HepG2 (cell line): ENCODE measurements around the gene TMEM151A. TPM values are rescaled to one million over a fixed set of nuclear protein-coding genes. Genes with fewer than 3 reads are reported as not detected.
"Not testable (repeated sequence)": the region's sequence is repeated elsewhere in the genome, so short reads cannot be mapped to it uniquely, and the experiment has no call there.

Experiments
- ATAC-seq: fragments of 200-7000 bp; cut with Tn5 transposase; 3 replicates; pipeline ENCODE4 v1.9.1; 2020; ENCODE audit warnings: mild to moderate bottlenecking, moderate library complexity
- BruUV-seq: library from RNA; stranded (reverse); fragments of 400-500 nt; replicated peaks from 2 replicates; lab custom pipeline; 2021; lab: Mats Ljungman, UMichigan
- CTCF ChIA-PET: fragments of 300-600 bp; formaldehyde crosslinking; extraction: SDS; loops from one replicate; lab custom pipeline; 2021; ENCODE audit warnings: low total read pairs, inconsistent platforms, low intra/inter-chr PET ratio; lab: Yijun Ruan, JAX
- POLR2A ChIA-PET: fragments of 350-600 bp; sonication (Branson Sonifier 250); formaldehyde crosslinking; loops from one replicate; lab custom pipeline; 2020; ENCODE audit warnings: antibody characterized with exemption, inconsistent platforms; lab: Yijun Ruan, JAX
- DNase-seq: peaks from one replicate; pipeline ENCODE4 v3.0.0-alpha.2; 2015; ENCODE audit warnings: low spot score
- FAIRE-seq: peaks from 3 replicates; lab custom pipeline; 2011; peaks lifted over from hg19 to GRCh38; lab: Jason Lieb, UNC
- H2AFZ ChIP-seq: one replicate; pipeline ENCODE4 v1.6.1; 2011; ENCODE audit warnings: low read length, inconsistent platforms
- H3K27ac ChIP-seq: fragments of 300-600 bp; 3 replicates; pipeline ENCODE4 v1.8.0; 2011; ENCODE audit warnings: mixed run types, mild to moderate bottlenecking, mixed read lengths, low read length, inconsistent platforms; ENCODE audit not compliant: insufficient read depth; ENCODE audit errors: extremely low read length
- H3K27me3 ChIP-seq, 2 experiments: fragments of 200-600 bp in 1 of 2; 2 replicates in 1 of 2; 3 replicates in 1 of 2; pipeline versions ENCODE4 v1.6.0 to v1.8.0; 2011; ENCODE audit warnings: low read length in 2 of 2, mild to moderate bottlenecking in 2 of 2, moderate library complexity in 2 of 2, inconsistent platforms in 1 of 2; ENCODE audit not compliant: insufficient read depth in 2 of 2, control insufficient read depth in 1 of 2
- H3K36me3 ChIP-seq, 2 experiments: fragments of 200-600 bp in 1 of 2; replicated peaks in 1 of 2; 2 replicates in 1 of 2; 3 replicates in 1 of 2; pipeline versions ENCODE4 v1.5.1 to v1.8.0; 2011; ENCODE audit warnings: low read length in 2 of 2, inconsistent platforms in 1 of 2; ENCODE audit not compliant: insufficient read depth in 2 of 2, control insufficient read depth in 1 of 2
- H3K4me1 ChIP-seq: 2 replicates; pipeline ENCODE4 v1.5.1; 2012; ENCODE audit warnings: low read length, inconsistent platforms; ENCODE audit not compliant: insufficient read depth
- H3K4me2 ChIP-seq: 2 replicates; pipeline ENCODE4 v1.6.0; 2011; ENCODE audit warnings: low read depth, low read length, inconsistent platforms
- H3K4me3 ChIP-seq, 3 experiments: fragments of 200-600 bp in 1 of 3; sonication (generic), shearing (Covaris generic) in 1 of 3; replicated peaks in 1 of 3; 2 replicates each; pipeline ENCODE4 v1.5.1; 2011 to 2016; ENCODE audit warnings: low read length in 3 of 3, inconsistent platforms in 2 of 3, low read depth in 2 of 3, mild to moderate bottlenecking in 2 of 3, control low read depth in 1 of 3, mixed read lengths in 1 of 3; ENCODE audit not compliant: insufficient read depth in 1 of 3
- H3K79me2 ChIP-seq: one replicate; pipeline ENCODE4 v1.6.1; 2011; ENCODE audit warnings: low read length, inconsistent platforms; ENCODE audit not compliant: insufficient read depth
- H3K9ac ChIP-seq: 2 replicates; pipeline ENCODE4 v1.6.0; 2011; ENCODE audit warnings: mild to moderate bottlenecking, low read depth, low read length, inconsistent platforms; ENCODE audit not compliant: insufficient read depth
- H3K9me3 ChIP-seq: 2 replicates; pipeline ENCODE4 v1.5.1; 2012; ENCODE audit warnings: mild to moderate bottlenecking, low read length
- H4K20me1 ChIP-seq: 2 replicates; pipeline ENCODE4 v1.6.0; 2011; ENCODE audit warnings: inconsistent platforms, mild to moderate bottlenecking, low read length, moderate library complexity; ENCODE audit not compliant: insufficient read depth
- BORCS8-MEF2B ChIP-seq: sonication (generic); formaldehyde crosslinking; IDR thresholded peaks from 2 replicates; pipeline ENCODE4 v1.8.0; 2022; ENCODE audit warnings: mild to moderate bottlenecking, missing genetic modification reagents
- CBX2 ChIP-seq, 2 experiments: fragments of 200-600 bp in 1 of 2; sonication (generic); formaldehyde crosslinking in 1 of 2; IDR thresholded peaks; 2 replicates each; pipeline versions ENCODE4 v1.7.0 to v1.8.1; 2018 to 2022; ENCODE audit warnings: low read depth in 2 of 2, low read length in 1 of 2, mild to moderate bottlenecking in 1 of 2, missing genetic modification reagents in 1 of 2
- HNRNPL ChIP-seq: fragments of 200-400 bp; formaldehyde crosslinking; IDR thresholded peaks from 2 replicates; pipeline ENCODE4 v1.6.1; 2017; ENCODE audit warnings: mild to moderate bottlenecking, low read depth, low read length
- KLF15 ChIP-seq: sonication (generic); formaldehyde crosslinking; IDR thresholded peaks from 2 replicates; pipeline ENCODE4 v1.8.1; 2023; ENCODE audit warnings: borderline replicate concordance, mild to moderate bottlenecking, inconsistent platforms, missing genetic modification reagents, mixed read lengths
- NR2F2 ChIP-seq: IDR thresholded peaks from 2 replicates; pipeline ENCODE4 v1.6.1; 2012; ENCODE audit warnings: low read depth, inconsistent platforms, borderline replicate concordance
- ZBTB38 ChIP-seq: sonication (generic); formaldehyde crosslinking; IDR thresholded peaks from 2 replicates; pipeline ENCODE4 v1.5.1; 2020; ENCODE audit warnings: mild to moderate bottlenecking, missing genetic modification reagents
- ZNF296 ChIP-seq: sonication (generic); formaldehyde crosslinking; conservative IDR thresholded peaks from 2 replicates; pipeline ENCODE4 v1.5.0; 2020; ENCODE audit warnings: mild to moderate bottlenecking, missing genetic modification reagents
- ZNF557 ChIP-seq: sonication (generic); formaldehyde crosslinking; IDR thresholded peaks from 2 replicates; pipeline ENCODE4 v1.4.0; 2020; ENCODE audit warnings: missing genetic modification reagents
- ZNF567 ChIP-seq: sonication (generic); formaldehyde crosslinking; IDR thresholded peaks from 2 replicates; pipeline ENCODE4 v1.8.1; 2023; ENCODE audit warnings: mild to moderate bottlenecking, missing genetic modification reagents, borderline replicate concordance
- ZNF746 ChIP-seq: sonication (generic); formaldehyde crosslinking; IDR thresholded peaks from 2 replicates; pipeline ENCODE4 v1.8.0; 2022; ENCODE audit warnings: mild to moderate bottlenecking, missing genetic modification reagents
- WGBS: methylation state at CpG from one replicate; pipeline ENCODE4 v1.1.6; 2017; ENCODE audit warnings: low lambda C conversion rate; 5-methylcytosine and 5-hydroxymethylcytosine counted together
- in situ Hi-C: cut with HindIII; loops from 2 replicates; pipeline ENCODE4 v1.10.0; 2017; ENCODE audit warnings: low pct_unique_long_range_greater_than_20kb; ENCODE audit not compliant: extremely low pct_ligation_motif_present
- intact Hi-C: fragments of 100-400 bp; cut with micrococcal nuclease; formaldehyde crosslinking; loops from one replicate; pipeline ENCODE4 v1.10.0; 2022; ENCODE audit not compliant: unreplicated experiment
- polyA plus RNA-seq, 8 experiments: library from polyadenylated mRNA; depleted of rRNA in 3 of 8; stranded (reverse) in 7 of 8; unstranded in 1 of 8; fragments of >200 nt; fragmentation: Illumina TruSeq in 4 of 8; extraction: Trizol in 4 of 8; gene quantifications; 2 replicates each; pipeline versions ENCODE4 v1.2.1 to v1.2.3, GENCODE V29; 2011 to 2016; ENCODE audit warnings: low read depth in 4 of 8, missing spikeins in 1 of 8, mixed read lengths in 1 of 8; ENCODE audit not compliant: insufficient read depth in 1 of 8
- total RNA-seq, 5 experiments: library from RNA; depleted of rRNA; stranded (reverse); fragments of >200 nt; fragmentation: Illumina TruSeq; extraction: Trizol; gene quantifications; 2 replicates each; pipeline ENCODE4 v1.2.3, GENCODE V29; 2016; ENCODE audit warnings: low read depth in 1 of 5
- TF ChIP-seq, protein P1 (sequence below): sonication (generic); formaldehyde crosslinking; IDR thresholded peaks from 2 replicates; pipeline ENCODE4 v1.5.0; 2020; ENCODE audit warnings: mild to moderate bottlenecking, missing genetic modification reagents
- TF ChIP-seq, protein P2 (sequence below): sonication (generic); formaldehyde crosslinking; IDR thresholded peaks from 2 replicates; pipeline ENCODE4 v1.8.1; 2023; ENCODE audit warnings: mild to moderate bottlenecking, missing genetic modification reagents, borderline replicate concordance

The TMEM151A gene
- total and polyA plus RNA-seq, 2 of the 13 experiments (the other 11 are each of a cell fraction or from before 2014, with no cell fraction given), result 0.18 to 0.33 TPM

DNA sequence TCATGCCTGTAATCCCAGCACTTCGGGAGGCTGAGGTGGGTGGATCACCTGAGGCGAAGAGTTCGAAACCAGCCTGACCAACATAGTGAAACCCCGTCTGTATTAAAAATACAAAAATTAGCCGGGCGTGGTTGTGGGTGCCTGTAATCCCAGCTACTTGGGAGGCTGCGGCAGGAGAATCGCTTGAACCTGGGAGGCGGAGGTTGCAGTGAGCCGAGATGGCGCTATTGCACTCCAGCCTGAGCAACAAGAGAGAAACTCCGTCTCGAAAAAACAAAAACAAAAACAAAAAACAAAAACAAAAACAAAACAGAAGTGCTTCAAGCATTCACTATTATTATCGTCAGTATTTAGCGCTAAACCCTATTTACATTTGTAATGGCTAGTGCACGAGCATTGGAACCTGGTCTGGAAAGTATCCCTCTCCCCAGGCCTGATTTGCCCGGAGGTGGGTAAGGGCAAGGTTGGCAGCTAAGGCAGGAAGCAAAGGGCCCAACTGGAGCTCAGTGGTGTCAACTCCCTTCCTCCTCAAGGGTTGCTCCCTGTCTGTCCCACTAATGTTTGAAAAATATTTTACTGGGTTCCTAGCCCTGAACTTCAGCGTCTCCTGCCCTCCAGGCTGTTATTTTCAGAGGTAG is 19.2 kb downstream of the TMEM151A start:
- H3K9me3 ChIP-seq, H3K27ac ChIP-seq, H3K9ac ChIP-seq, H3K27me3 ChIP-seq, ATAC-seq, H2AFZ ChIP-seq, H4K20me1 ChIP-seq, H3K79me2 ChIP-seq, DNase-seq, BruUV-seq, in situ Hi-C loops, H3K36me3 ChIP-seq, FAIRE-seq: not testable (repeated sequence)
- Histone ChIP-seq H3K4me2 (peak overlapping the region; percentile 97), H3K4me3 (peak overlapping the region in 1 of 3 experiments; percentile 78; a peak in 2 of 6 replicates), H3K4me1 (peaks cover 36% of the 10 kb centered on the region)
- WGBS, result 54% methylated on average over 18 of the region's 18 CpGs
- CTCF ChIA-PET, result interaction anchor here (1.3 to 4.2 kb wide), 6 partner anchors 11 to 79 kb away, joined by 3 to 68 read pairs (median 14); partner anchors contain the start of gene RIN1
- intact Hi-C loops, result loop anchor here (1.0 to 10.0 kb wide), 3 partner anchors 17 to 89 kb away; no protein-coding TSS in a partner anchor
- TF ChIP-seq ZBTB38 (CRISPR knock-in tag), result peak; percentile 75
- TF ChIP-seq BORCS8-MEF2B (CRISPR knock-in tag), result peak; percentile 5; the same call in 1 of the 2 replicates
- POLR2A ChIA-PET, result interaction anchor here (0.5 to 5.2 kb wide), 9 partner anchors 9 to 770 kb away, joined by 3 to 121 read pairs (median 21); partner anchors contain the start of genes B4GAT1, RIN1, TMEM151A and YIF1A

DNA sequence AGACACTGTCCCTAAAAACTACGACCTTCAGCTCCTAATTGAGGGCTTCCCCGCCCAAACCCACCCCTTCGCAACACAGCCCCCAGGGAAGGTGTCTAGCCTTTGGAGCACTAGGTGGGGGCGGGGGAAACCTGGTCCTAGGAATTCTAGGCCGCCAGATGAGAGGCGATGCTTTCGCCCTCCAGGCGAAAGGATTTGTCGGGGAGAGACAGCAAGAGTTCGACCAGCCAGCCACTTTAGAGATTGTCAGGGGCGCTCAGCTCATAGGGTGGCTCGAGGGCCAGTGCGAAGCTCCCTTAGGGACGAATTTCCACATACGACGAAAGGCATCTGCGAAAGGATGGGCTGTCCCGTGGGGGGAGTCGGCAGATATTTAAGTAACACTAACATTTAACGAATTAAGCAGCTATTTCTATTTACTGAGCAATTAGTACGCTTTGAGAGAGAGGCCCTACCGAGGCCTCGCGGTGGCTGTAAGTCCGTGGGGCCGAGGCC is 19.8 kb downstream of the TMEM151A start:
- no peak for FAIRE-seq
- no TSS peak for BruUV-seq
- TF ChIP-seq KLF15 (CRISPR knock-in tag) (no peak), BORCS8-MEF2B (CRISPR knock-in tag) (0 out of 2 replicates have a peak, but pooled peaks have one; percentile 14), NR2F2 (0 out of 2 replicates have a peak, but pooled peaks have one; percentile 18), CBX2 (IDR thresholded peaks at IDR 0.05; ENCODE audit: low read depth, low read length) (no peak), CBX2 (CRISPR knock-in tag; IDR thresholded peaks at IDR 0.05; ENCODE audit: low read depth) (0 out of 2 replicates have a peak, but pooled peaks have one; percentile 32), ZNF296 (CRISPR knock-in tag) (0 out of 2 replicates have a peak, but pooled peaks have one; percentile 30), HNRNPL (no peak), ZNF746 (CRISPR knock-in tag) (no peak), ZNF567 (no peak), ZNF557 (CRISPR knock-in tag) (no peak)
- TF ChIP-seq, protein P1, sequence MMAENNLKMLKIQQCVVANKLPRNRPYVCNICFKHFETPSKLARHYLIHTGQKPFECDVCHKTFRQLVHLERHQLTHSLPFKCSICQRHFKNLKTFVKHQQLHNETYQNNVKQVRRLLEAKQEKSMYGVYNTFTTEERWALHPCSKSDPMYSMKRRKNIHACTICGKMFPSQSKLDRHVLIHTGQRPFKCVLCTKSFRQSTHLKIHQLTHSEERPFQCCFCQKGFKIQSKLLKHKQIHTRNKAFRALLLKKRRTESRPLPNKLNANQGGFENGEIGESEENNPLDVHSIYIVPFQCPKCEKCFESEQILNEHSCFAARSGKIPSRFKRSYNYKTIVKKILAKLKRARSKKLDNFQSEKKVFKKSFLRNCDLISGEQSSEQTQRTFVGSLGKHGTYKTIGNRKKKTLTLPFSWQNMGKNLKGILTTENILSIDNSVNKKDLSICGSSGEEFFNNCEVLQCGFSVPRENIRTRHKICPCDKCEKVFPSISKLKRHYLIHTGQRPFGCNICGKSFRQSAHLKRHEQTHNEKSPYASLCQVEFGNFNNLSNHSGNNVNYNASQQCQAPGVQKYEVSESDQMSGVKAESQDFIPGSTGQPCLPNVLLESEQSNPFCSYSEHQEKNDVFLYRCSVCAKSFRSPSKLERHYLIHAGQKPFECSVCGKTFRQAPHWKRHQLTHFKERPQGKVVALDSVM (CRISPR knock-in tag), result no peak
- TF ChIP-seq, protein P2, sequence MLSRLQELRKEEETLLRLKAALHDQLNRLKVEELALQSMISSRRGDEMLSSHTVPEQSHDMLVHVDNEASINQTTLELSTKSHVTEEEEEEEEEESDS, result 0 out of 2 replicates have a peak, but pooled peaks have one; percentile 60

More for the DNA sequence above, 19.8 kb downstream of the TMEM151A start:
- Histone ChIP-seq H4K20me1 (no peaks in the 10 kb centered on the region), H3K79me2 (no peaks in the 10 kb centered on the region), H2AFZ (peak overlapping the region; percentile 94), H3K36me3 (no peaks in the 10 kb centered on the region), H3K4me3 (peak overlapping the region; percentile 57 to 78 (median 59); a peak in 5 of 6 replicates), H3K9me3 (no peaks in the 10 kb centered on the region), H3K27ac (peak overlapping the region; percentile 97), H3K27me3 (peaks cover 0 to 3% of the 10 kb centered on the region in 2 experiments; a peak in 1 of 5 replicates), H3K9ac (peak overlapping the region; percentile 72), H3K4me2 (peak overlapping the region; percentile 97), H3K4me1 (peaks cover 38% of the 10 kb centered on the region)
- WGBS, result 49% methylated on average over 4 of the region's 26 CpGs
- CTCF ChIA-PET, result interaction anchor here (1.2 to 4.2 kb wide), 7 partner anchors 10 to 78 kb away, joined by 3 to 68 read pairs (median 4); partner anchors contain the start of gene RIN1
- in situ Hi-C loops, result no loop called here
- ATAC-seq (peak; percentile 5), DNase-seq (no peak)
- POLR2A ChIA-PET, result interaction anchor here (0.5 to 5.2 kb wide), 19 partner anchors 9 to 769 kb away, joined by 3 to 121 read pairs (median 13); partner anchors contain the start of genes B4GAT1, MRPL11, RBM14 and RBM4
- intact Hi-C loops, result loop anchor here (1.0 to 10.0 kb wide), 3 partner anchors 17 to 89 kb away; no protein-coding TSS in a partner anchor
